ENCODE measurements around the gene RPAP3. TPM values are rescaled to one million over a fixed set of nuclear protein-coding genes. Genes with fewer than 3 reads are reported as not detected.

The RPAP3 gene
- total RNA-seq, 1 experiment from 2014 or later = 22.5 TPM

DNA sequence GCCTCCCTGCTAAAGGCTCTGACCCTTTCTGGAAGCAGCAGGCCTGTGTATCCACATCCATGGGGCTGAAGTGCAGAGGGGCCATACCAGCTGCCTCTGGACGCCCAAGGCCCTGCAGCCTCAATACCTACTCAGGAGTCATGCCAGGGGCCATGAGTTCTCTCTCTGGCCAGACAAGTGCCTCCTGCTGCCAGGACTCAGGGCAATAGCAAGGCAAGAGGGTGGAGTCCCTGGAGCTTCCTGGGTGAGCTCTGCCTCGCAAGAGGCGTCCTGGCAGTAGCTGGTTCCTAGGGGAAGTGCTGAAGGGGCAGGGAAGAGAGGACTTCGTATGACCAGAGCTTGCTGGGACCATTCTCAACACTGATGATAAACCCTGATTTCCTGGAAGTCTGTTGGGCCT is 30.4 kb upstream of the RPAP3 start:
- BruUV-seq (replicated peaks) = no TSS peak
- no peaks in the 10 kb centered on the region for H3K9me3 Mint-ChIP-seq (ENCODE audit: unreplicated experiment)
- POLR2A ChIA-PET = no interaction called here

DNA sequence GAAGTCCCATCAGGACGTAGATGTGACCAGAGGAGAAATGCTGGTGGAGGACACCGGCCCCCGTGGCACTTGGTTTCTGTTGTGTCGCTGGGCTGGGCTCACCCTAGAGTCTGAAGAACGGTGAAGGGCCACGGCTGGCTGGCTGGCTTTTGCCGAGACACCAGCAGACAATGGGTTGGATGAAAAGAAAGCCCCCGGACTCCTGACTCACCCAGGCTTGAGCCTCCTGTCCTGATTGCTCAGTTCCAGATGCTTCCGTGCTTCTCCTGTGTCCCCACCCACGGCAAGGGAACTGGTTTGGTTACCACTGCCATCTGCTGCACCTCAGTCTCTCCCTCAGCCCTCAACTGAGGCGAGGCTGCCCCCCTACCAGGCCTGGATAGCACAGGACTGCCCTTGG is 29.8 kb upstream of the RPAP3 start:
- intact Hi-C loops (cut with micrococcal nuclease) = no loop called here
- ChIA-PET POLR2A (no interaction called here), CTCF (interaction anchor here (2.0 to 4.4 kb wide), 4 partner anchors 9 to 102 kb away, joined by 5 to 25 read pairs (median 16); no protein-coding TSS in a partner anchor)
- Mint-ChIP-seq H3K9me3 (ENCODE audit: unreplicated experiment) (no peaks in the 10 kb centered on the region), H3K4me3 (ENCODE audit: unreplicated experiment) (no peak overlapping the region), H3K4me1 (ENCODE audit: insufficient read depth, unreplicated experiment) (peaks cover 10% of the 10 kb centered on the region), H3K27ac (ENCODE audit: low read depth, unreplicated experiment) (no peak overlapping the region), H3K36me3 (ENCODE audit: insufficient read depth, unreplicated experiment) (no peaks in the 10 kb centered on the region), H3K27me3 (ENCODE audit: insufficient read depth, unreplicated experiment) (no peaks in the 10 kb centered on the region)
- no peak for DNase-seq (ENCODE audit: unreplicated experiment)
- no TSS peak for BruUV-seq (replicated peaks)
- TF ChIP-seq CTCF (IDR thresholded peaks at IDR 0.05; ENCODE audit: unreplicated experiment) = no peak

More for the DNA sequence above, 30.4 kb upstream of the RPAP3 start:
- H3K27me3 Mint-ChIP-seq (ENCODE audit: insufficient read depth, unreplicated experiment) = no peaks in the 10 kb centered on the region
- CTCF ChIA-PET = interaction anchor here (0.6 to 4.4 kb wide), 11 partner anchors 8 to 102 kb away, joined by 3 to 25 read pairs (median 4); no protein-coding TSS in a partner anchor
- H3K36me3 Mint-ChIP-seq (ENCODE audit: insufficient read depth, unreplicated experiment) = no peaks in the 10 kb centered on the region
- no peak overlapping the region for H3K4me3 Mint-ChIP-seq (ENCODE audit: unreplicated experiment)
- intact Hi-C loops (cut with micrococcal nuclease) = no loop called here
- no peak overlapping the region for H3K27ac Mint-ChIP-seq (ENCODE audit: low read depth, unreplicated experiment)
- H3K4me1 Mint-ChIP-seq (ENCODE audit: insufficient read depth, unreplicated experiment) = peaks cover 11% of the 10 kb centered on the region
- no peak for TF ChIP-seq CTCF (IDR thresholded peaks at IDR 0.05; ENCODE audit: unreplicated experiment)
- DNase-seq (ENCODE audit: unreplicated experiment) = no peak

- ChIA-PET CTCF (interaction anchor here (2.0 to 4.4 kb wide), 4 partner anchors 20 to 103 kb away, joined by 6 to 25 read pairs (median 16); no protein-coding TSS in a partner anchor), POLR2A (no interaction called here)
- no peak overlapping the region for H3K27ac Mint-ChIP-seq (ENCODE audit: low read depth, unreplicated experiment)
- intact Hi-C loops (cut with micrococcal nuclease) = no loop called here
- H3K4me1 Mint-ChIP-seq (ENCODE audit: insufficient read depth, unreplicated experiment) = peaks cover 17% of the 10 kb centered on the region
- H3K4me3 Mint-ChIP-seq (ENCODE audit: unreplicated experiment) = no peak overlapping the region
- BruUV-seq (replicated peaks) = no TSS peak
- H3K27me3 Mint-ChIP-seq (ENCODE audit: insufficient read depth, unreplicated experiment) = no peaks in the 10 kb centered on the region
- no peaks in the 10 kb centered on the region for H3K9me3 Mint-ChIP-seq (ENCODE audit: unreplicated experiment)
- no peak for TF ChIP-seq CTCF (IDR thresholded peaks at IDR 0.05; ENCODE audit: unreplicated experiment)
- DNase-seq (ENCODE audit: unreplicated experiment) = no peak
- H3K36me3 Mint-ChIP-seq (ENCODE audit: insufficient read depth, unreplicated experiment) = no peaks in the 10 kb centered on the region
Measured at GRCh38 chr12:47734725-47735480, 29.1 kb upstream of the RPAP3 start.

DNA sequence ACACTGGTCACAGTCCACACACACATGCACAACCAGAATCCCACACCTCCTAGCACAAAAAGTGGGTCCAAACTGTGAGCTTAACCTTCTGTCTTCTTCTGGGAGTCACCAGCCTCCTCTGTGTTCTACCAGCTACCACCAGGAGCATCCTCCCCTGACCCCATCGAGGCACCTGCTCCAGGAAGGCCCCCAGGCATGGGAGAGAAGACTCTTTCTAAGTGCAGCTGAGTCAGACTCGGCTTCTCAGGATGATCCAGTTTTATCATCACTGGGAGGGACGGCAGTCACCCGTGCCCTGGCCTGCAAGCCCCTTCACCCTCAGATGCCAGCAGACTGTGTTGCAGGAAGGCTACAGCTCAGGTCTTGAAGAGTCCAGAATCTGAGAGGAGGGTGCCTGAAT is 27.3 kb upstream of the RPAP3 start:
- POLR2A ChIA-PET = interaction anchor here (0.9 kb wide), 1 partner anchor 11 kb away, joined by 3 read pairs; no protein-coding TSS in a partner anchor
- DNase-seq (ENCODE audit: unreplicated experiment) = no peak
- H3K36me3 Mint-ChIP-seq (ENCODE audit: insufficient read depth, unreplicated experiment) = no peaks in the 10 kb centered on the region
- intact Hi-C loops (cut with micrococcal nuclease) = no loop called here
- H3K9me3 Mint-ChIP-seq (ENCODE audit: unreplicated experiment) = no peaks in the 10 kb centered on the region
- no peaks in the 10 kb centered on the region for H3K27me3 Mint-ChIP-seq (ENCODE audit: insufficient read depth, unreplicated experiment)
- no peak for TF ChIP-seq CTCF (IDR thresholded peaks at IDR 0.05; ENCODE audit: unreplicated experiment)
- peaks cover 26% of the 10 kb centered on the region for H3K4me1 Mint-ChIP-seq (ENCODE audit: insufficient read depth, unreplicated experiment)
- H3K27ac Mint-ChIP-seq (ENCODE audit: low read depth, unreplicated experiment) = no peak overlapping the region
- H3K4me3 Mint-ChIP-seq (ENCODE audit: unreplicated experiment) = no peak overlapping the region
- CTCF ChIA-PET = interaction anchor here (0.6 to 11.6 kb wide), 13 partner anchors 10 to 231 kb away, joined by 3 to 173 read pairs (median 4); no protein-coding TSS in a partner anchor
- BruUV-seq (replicated peaks) = no TSS peak
